Esophagus squamous epithelium (tissue), 4 donors: ENCODE results near the gene RNPEPL1.

Source experiments
- POLR2A ChIP-seq, 4 donors: fragments of 450-650 bp; IDR thresholded peaks; one replicate each; pipeline ENCODE4 v1.6.1; 2017; ENCODE audit warnings: antibody characterized with exemption in 4 of 4, mild to moderate bottlenecking in 4 of 4, moderate library complexity in 3 of 4
- TF ChIP-seq, protein P1 (sequence below), 6 experiments: fragments of 450-650 bp in 4 of 6; fragments of 200-600 bp in 2 of 6; sonication (generic) in 2 of 6; IDR thresholded peaks; one replicate each; pipeline ENCODE4 v1.5.1; 2016 to 2019; ENCODE audit warnings: antibody characterized with exemption in 6 of 6, mild to moderate bottlenecking in 4 of 6, moderate library complexity in 4 of 6

DNA sequence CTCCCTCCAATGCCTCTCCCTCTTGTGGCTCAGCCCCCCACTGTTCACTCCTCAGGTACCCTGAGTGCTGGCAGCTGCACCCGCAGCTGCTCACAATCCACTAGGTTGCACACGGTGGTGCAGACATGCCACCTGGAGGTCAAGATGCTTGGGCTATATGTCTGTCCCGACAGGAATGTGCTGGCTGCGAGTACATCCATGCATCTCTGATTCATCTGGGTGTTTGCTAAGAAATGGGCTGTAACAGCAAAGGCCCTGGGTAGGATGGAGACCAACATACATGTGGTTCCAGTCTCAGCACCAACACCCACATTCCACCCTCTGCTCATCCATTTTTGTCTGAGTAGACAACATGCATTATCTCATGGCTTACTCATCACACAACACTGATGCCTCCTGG is 41.8 kb upstream of the RNPEPL1 start:
- TF ChIP-seq, protein P1, sequence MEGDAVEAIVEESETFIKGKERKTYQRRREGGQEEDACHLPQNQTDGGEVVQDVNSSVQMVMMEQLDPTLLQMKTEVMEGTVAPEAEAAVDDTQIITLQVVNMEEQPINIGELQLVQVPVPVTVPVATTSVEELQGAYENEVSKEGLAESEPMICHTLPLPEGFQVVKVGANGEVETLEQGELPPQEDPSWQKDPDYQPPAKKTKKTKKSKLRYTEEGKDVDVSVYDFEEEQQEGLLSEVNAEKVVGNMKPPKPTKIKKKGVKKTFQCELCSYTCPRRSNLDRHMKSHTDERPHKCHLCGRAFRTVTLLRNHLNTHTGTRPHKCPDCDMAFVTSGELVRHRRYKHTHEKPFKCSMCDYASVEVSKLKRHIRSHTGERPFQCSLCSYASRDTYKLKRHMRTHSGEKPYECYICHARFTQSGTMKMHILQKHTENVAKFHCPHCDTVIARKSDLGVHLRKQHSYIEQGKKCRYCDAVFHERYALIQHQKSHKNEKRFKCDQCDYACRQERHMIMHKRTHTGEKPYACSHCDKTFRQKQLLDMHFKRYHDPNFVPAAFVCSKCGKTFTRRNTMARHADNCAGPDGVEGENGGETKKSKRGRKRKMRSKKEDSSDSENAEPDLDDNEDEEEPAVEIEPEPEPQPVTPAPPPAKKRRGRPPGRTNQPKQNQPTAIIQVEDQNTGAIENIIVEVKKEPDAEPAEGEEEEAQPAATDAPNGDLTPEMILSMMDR (IDR thresholded peaks at IDR 0.05) = no peak
- no peak for TF ChIP-seq POLR2A (IDR thresholded peaks at IDR 0.05)
